Measurements from ENCODE around the gene GON4L. TPM values are rescaled to one million over a fixed set of nuclear protein-coding genes. Genes with fewer than 3 reads are reported as not detected.
"Not testable (repeated sequence)": the region's sequence is repeated elsewhere in the genome, so short reads cannot be mapped to it uniquely, and the experiment has no call there.

GON4L gene
- total RNA-seq, 1 donor = 26.4 TPM

GRCh38 chr1:155759017-155759416 lies 98.0 kb downstream of the GON4L start:
- not testable (repeated sequence) for DNase-seq (ENCODE audit: low read depth in 2 of 3, low spot score in 2 of 3)

- DNase-seq (ENCODE audit: low read depth in 2 of 3, low spot score in 2 of 3) = not testable (repeated sequence)
These were observed 108.9 kb downstream of the GON4L start for GRCh38 chr1:155748141-155748540.

GRCh38 chr1:155747586-155747985 lies 109.4 kb downstream of the GON4L start:
- not testable (repeated sequence) for DNase-seq (ENCODE audit: low read depth in 2 of 3, low spot score in 2 of 3)

GRCh38 chr1:155745284-155746228 lies 111.5 kb downstream of the GON4L start:
- DNase-seq (ENCODE audit: low read depth in 2 of 3, low spot score in 2 of 3) = peak; percentile 70 to 95 (median 95)

- DNase-seq (ENCODE audit: low read depth in 2 of 3, low spot score in 2 of 3) = no peak
These were observed 112.2 kb downstream of the GON4L start for GRCh38 chr1:155744711-155745283.

GRCh38 chr1:155741908-155742307 lies 115.1 kb downstream of the GON4L start:
- DNase-seq (ENCODE audit: low read depth in 2 of 3, low spot score in 2 of 3) = no peak

GRCh38 chr1:155740995-155741394 lies 116.0 kb downstream of the GON4L start:
- no peak for DNase-seq (ENCODE audit: low read depth in 2 of 3, low spot score in 2 of 3)

GRCh38 chr1:155729031-155729898 lies 127.7 kb downstream of the GON4L start:
- DNase-seq (ENCODE audit: low read depth in 2 of 3, low spot score in 2 of 3) = peak; percentile 1 to 78 (median 60)

GRCh38 chr1:155725142-155725541 lies 131.9 kb downstream of the GON4L start:
- no peak for DNase-seq (ENCODE audit: low read depth in 2 of 3, low spot score in 2 of 3)

- no peak for DNase-seq (ENCODE audit: low read depth in 2 of 3, low spot score in 2 of 3)
These were observed 137.3 kb downstream of the GON4L start for GRCh38 chr1:155719703-155720102.

GRCh38 chr1:155718524-155719115 lies 138.4 kb downstream of the GON4L start:
- DNase-seq (ENCODE audit: low read depth in 2 of 3, low spot score in 2 of 3) = not testable (repeated sequence)

GRCh38 chr1:155717041-155717440 lies 140.0 kb downstream of the GON4L start:
- DNase-seq (ENCODE audit: low read depth in 2 of 3, low spot score in 2 of 3) = no peak

- no peak for DNase-seq (ENCODE audit: low read depth in 2 of 3, low spot score in 2 of 3)
These were observed 141.2 kb downstream of the GON4L start for GRCh38 chr1:155715777-155716176.

GRCh38 chr1:155715056-155715455 lies 142.0 kb downstream of the GON4L start:
- not testable (repeated sequence) for DNase-seq (ENCODE audit: low read depth in 2 of 3, low spot score in 2 of 3)

- DNase-seq (ENCODE audit: low read depth in 2 of 3, low spot score in 2 of 3) = no peak
These were observed 143.9 kb downstream of the GON4L start for GRCh38 chr1:155713075-155713474.

GRCh38 chr1:155712636-155713035 lies 144.4 kb downstream of the GON4L start:
- peak in 2 of 3 donors; percentile 9 to 40 for DNase-seq (ENCODE audit: low read depth in 2 of 3, low spot score in 2 of 3)

GRCh38 chr1:155711457-155711856 lies 145.6 kb downstream of the GON4L start:
- not testable (repeated sequence) for DNase-seq (ENCODE audit: low read depth in 2 of 3, low spot score in 2 of 3)

GRCh38 chr1:155709391-155709790 lies 147.6 kb downstream of the GON4L start:
- DNase-seq (ENCODE audit: low read depth in 2 of 3, low spot score in 2 of 3) = no peak

- DNase-seq (ENCODE audit: low read depth in 2 of 3, low spot score in 2 of 3) = no peak
These were observed 150.9 kb downstream of the GON4L start for GRCh38 chr1:155706139-155706538.

GRCh38 chr1:155704414-155704813 lies 152.6 kb downstream of the GON4L start:
- not testable (repeated sequence) for DNase-seq (ENCODE audit: low read depth in 2 of 3, low spot score in 2 of 3)

Measured in hematopoietic multipotent progenitor cell (in vitro differentiated cells).